ENCODE measurements around the gene HMCN1.
"Not testable (repeated sequence)": the region's sequence is repeated elsewhere in the genome, so short reads cannot be mapped to it uniquely, and the experiment has no call there.

GRCh38 chr1:186211583-186211982 is 477.4 kb downstream of the HMCN1 start:
- TF ChIP-seq CTCF, POLR2A (IDR thresholded peaks at IDR 0.05): not testable (repeated sequence)

Measured in heart left ventricle (tissue), 13 donors.